CD14-positive monocyte (primary cell): ENCODE data around the gene KYAT1. TPM values are rescaled to one million over a fixed set of nuclear protein-coding genes. Genes with fewer than 3 reads are reported as not detected.
"Not testable (repeated sequence)": the region's sequence is repeated elsewhere in the genome, so short reads cannot be mapped to it uniquely, and the experiment has no call there.

ENCODE experiments used
- DNase-seq, 3 donors: peaks; one replicate each; pipeline ENCODE4 v3.0.0-alpha.2; 2011 to 2022
- H2AFZ ChIP-seq: 2 replicates; pipeline ENCODE4 v1.6.0; 2012; ENCODE audit warnings: mild to moderate bottlenecking, low read depth, low read length, inconsistent platforms; ENCODE audit not compliant: insufficient read depth, poor library complexity, severe bottlenecking
- H3K27ac ChIP-seq, 2 donors: 1 replicate in 1 of 2; 2 replicates in 1 of 2; pipeline ENCODE4 v1.5.1; 2012 to 2013; ENCODE audit warnings: low read length in 2 of 2, control low read depth in 1 of 2, inconsistent platforms in 1 of 2, low read depth in 1 of 2, mild to moderate bottlenecking in 1 of 2
- H3K27me3 ChIP-seq, 2 donors: one replicate each; pipeline versions ENCODE4 v1.6.0 to v1.6.1; 2011 to 2013; ENCODE audit warnings: low read length in 2 of 2; ENCODE audit not compliant: control insufficient read depth in 2 of 2, insufficient read depth in 2 of 2
- H3K36me3 ChIP-seq, 2 donors: replicated peaks in 1 of 2; 1 replicate in 1 of 2; 2 replicates in 1 of 2; pipeline versions ENCODE4 v1.5.1 to v1.6.1; 2012 to 2013; ENCODE audit warnings: low read length in 2 of 2, control low read depth in 1 of 2, inconsistent platforms in 1 of 2, mild to moderate bottlenecking in 1 of 2; ENCODE audit not compliant: insufficient read depth in 2 of 2, control insufficient read depth in 1 of 2
- H3K4me1 ChIP-seq, 2 donors: 1 replicate in 1 of 2; 2 replicates in 1 of 2; pipeline versions ENCODE4 v1.5.1 to v1.6.1; 2012 to 2013; ENCODE audit warnings: low read length in 2 of 2, control low read depth in 1 of 2, inconsistent platforms in 1 of 2, mild to moderate bottlenecking in 1 of 2, moderate library complexity in 1 of 2; ENCODE audit not compliant: insufficient read depth in 2 of 2, control insufficient read depth in 1 of 2
- H3K4me2 ChIP-seq: replicated peaks from 2 replicates; pipeline ENCODE3; 2012; ENCODE audit warnings: low read length, moderate library complexity, mild to moderate bottlenecking; ENCODE audit not compliant: poor library complexity, severe bottlenecking; ENCODE audit errors: extremely low read depth
- H3K4me3 ChIP-seq, 3 experiments: fragments of 200-600 bp in 1 of 3; sonication (generic) in 1 of 3; replicated peaks in 1 of 3; 1 replicate in 2 of 3; 2 replicates in 1 of 3; pipeline ENCODE4 v1.5.1; 2011 to 2013; ENCODE audit warnings: low read length in 3 of 3, mild to moderate bottlenecking in 3 of 3, control low read depth in 2 of 3, low read depth in 2 of 3, inconsistent platforms in 1 of 3, moderate library complexity in 1 of 3
- H3K79me2 ChIP-seq: 2 replicates; pipeline ENCODE4 v1.6.0; 2012; ENCODE audit warnings: mild to moderate bottlenecking, control low read depth, inconsistent platforms, low read length, moderate library complexity; ENCODE audit not compliant: insufficient read depth
- H3K9ac ChIP-seq: 2 replicates; pipeline ENCODE4 v1.6.0; 2017; ENCODE audit warnings: low read length, mild to moderate bottlenecking; ENCODE audit not compliant: insufficient read depth, poor library complexity, severe bottlenecking
- H3K9me3 ChIP-seq, 2 donors: replicated peaks in 1 of 2; 1 replicate in 1 of 2; 2 replicates in 1 of 2; pipeline versions ENCODE4 v1.5.1 to v1.6.1; 2012 to 2013; ENCODE audit warnings: low read length in 2 of 2, control low read depth in 1 of 2; ENCODE audit not compliant: control insufficient read depth in 1 of 2, insufficient read depth in 1 of 2
- H4K20me1 ChIP-seq: 2 replicates; pipeline ENCODE4 v1.6.0; 2012; ENCODE audit warnings: mild to moderate bottlenecking, low read length, control low read depth, moderate library complexity; ENCODE audit not compliant: insufficient read depth
- H3K27ac Mint-ChIP-seq, 7 donors: one replicate each; pipeline ENCODE4 v1.8.0; 2020; ENCODE audit warnings: mild to moderate bottlenecking in 7 of 7, mixed read lengths in 7 of 7, moderate library complexity in 6 of 7, inconsistent platforms in 2 of 7
- H3K27me3 Mint-ChIP-seq, 3 donors: one replicate each; pipeline ENCODE4 v1.8.0; 2021 to 2022; ENCODE audit warnings: low read depth in 3 of 3, mild to moderate bottlenecking in 3 of 3, mixed read lengths in 3 of 3, moderate library complexity in 3 of 3, inconsistent platforms in 1 of 3
- H3K36me3 Mint-ChIP-seq, 2 donors: one replicate each; pipeline ENCODE4 v1.8.0; 2020; ENCODE audit warnings: mixed read lengths in 2 of 2, inconsistent platforms in 1 of 2, mild to moderate bottlenecking in 1 of 2
- H3K4me1 Mint-ChIP-seq: one replicate; pipeline ENCODE4 v1.8.0; 2020; ENCODE audit warnings: mild to moderate bottlenecking, mixed read lengths
- H3K4me3 Mint-ChIP-seq, 2 donors: one replicate each; pipeline ENCODE4 v1.8.0; 2020; ENCODE audit warnings: mild to moderate bottlenecking in 2 of 2, mixed read lengths in 2 of 2, moderate library complexity in 1 of 2
- H3K9me3 Mint-ChIP-seq, 7 donors: one replicate each; pipeline ENCODE4 v1.8.0; 2020 to 2022; ENCODE audit warnings: mixed read lengths in 7 of 7, mild to moderate bottlenecking in 6 of 7, moderate library complexity in 6 of 7, inconsistent platforms in 2 of 7
- WGBS: methylation state at CpG from one replicate; pipeline ENCODE4 v1.1.5; 2013; ENCODE audit warnings: missing lambda C conversion rate; ENCODE audit not compliant: insufficient coverage; 5-methylcytosine and 5-hydroxymethylcytosine counted together
- intact Hi-C, 2 donors: fragments of 100-400 bp; cut with micrococcal nuclease; formaldehyde crosslinking; loops; one replicate each; pipeline versions ENCODE4 v1.15.0 to v1.15.1; 2023
- polyA plus RNA-seq, 3 donors: library from polyadenylated mRNA; depleted of rRNA in 1 of 3; unstranded in 2 of 3; stranded (reverse) in 1 of 3; fragments of 300-500 nt in 2 of 3; fragments of >200 nt in 1 of 3; fragmentation: Illumina TruSeq in 2 of 3; gene quantifications; 1 replicate in 2 of 3; 2 replicates in 1 of 3; pipeline ENCODE4 v1.2.3, GENCODE V29; 2012 to 2021
- TF ChIP-seq, protein P1 (sequence below): fragments of 200-600 bp; IDR thresholded peaks from one replicate; pipeline ENCODE4 v1.8.0; 2022; ENCODE audit warnings: antibody characterized with exemption, mild to moderate bottlenecking

The KYAT1 gene
- polyA plus RNA-seq, 3 donors, result 2.4 to 4.5 (median 3.6) TPM

DNA sequence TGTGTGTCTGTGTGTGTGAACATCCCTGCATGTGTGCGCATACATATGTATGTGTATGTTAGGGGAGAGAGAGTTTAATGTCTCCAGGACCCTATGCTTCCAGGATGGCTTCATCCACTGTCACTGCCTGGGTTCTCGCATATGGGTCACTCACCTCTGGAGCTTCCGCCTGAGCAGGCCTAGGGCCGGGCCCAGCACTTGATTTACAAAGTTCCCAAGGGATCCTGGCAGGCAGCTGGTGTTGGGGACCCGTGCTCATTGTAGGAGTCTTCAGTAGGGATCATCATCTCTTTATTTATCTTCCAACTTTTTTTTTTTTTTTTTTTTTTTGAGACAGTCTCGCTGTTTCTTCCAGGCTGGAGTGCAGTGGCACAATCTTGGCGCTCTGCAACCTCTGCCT lies 81.7 kb downstream of the KYAT1 start:
- Histone ChIP-seq H3K79me2 (no peaks in the 10 kb centered on the region), H2AFZ (no peak overlapping the region), H3K36me3 (peaks cover 66 to 83% of the 10 kb centered on the region in 2 donors), H3K4me1 (no peaks in the 10 kb centered on the region), H3K4me2 (no peak overlapping the region), H3K9ac (no peak overlapping the region), H3K27me3 (no peaks in the 10 kb centered on the region), H3K9me3 (no peaks in the 10 kb centered on the region), H4K20me1 (no peaks in the 10 kb centered on the region), H3K4me3 (no peak overlapping the region), H3K27ac (no peak overlapping the region)
- H3K27ac Mint-ChIP-seq, result no peak overlapping the region
- H3K27me3 Mint-ChIP-seq, result peaks cover 0 to 2% (median 0%) of the 10 kb centered on the region in 3 donors
- intact Hi-C loops, result loop anchor here in 1 of 2 donors (10.0 kb wide), 1 partner anchor 55 kb away; no protein-coding TSS in a partner anchor
- no peaks in the 10 kb centered on the region for H3K4me1 Mint-ChIP-seq
- H3K36me3 Mint-ChIP-seq, result peaks cover 60 to 92% of the 10 kb centered on the region in 2 donors
- H3K9me3 Mint-ChIP-seq, result no peaks in the 10 kb centered on the region
- DNase-seq, result no peak
- WGBS, result 96% methylated on average over 4 of the region's 7 CpGs
- H3K4me3 Mint-ChIP-seq, result no peak overlapping the region
- TF ChIP-seq, protein P1, sequence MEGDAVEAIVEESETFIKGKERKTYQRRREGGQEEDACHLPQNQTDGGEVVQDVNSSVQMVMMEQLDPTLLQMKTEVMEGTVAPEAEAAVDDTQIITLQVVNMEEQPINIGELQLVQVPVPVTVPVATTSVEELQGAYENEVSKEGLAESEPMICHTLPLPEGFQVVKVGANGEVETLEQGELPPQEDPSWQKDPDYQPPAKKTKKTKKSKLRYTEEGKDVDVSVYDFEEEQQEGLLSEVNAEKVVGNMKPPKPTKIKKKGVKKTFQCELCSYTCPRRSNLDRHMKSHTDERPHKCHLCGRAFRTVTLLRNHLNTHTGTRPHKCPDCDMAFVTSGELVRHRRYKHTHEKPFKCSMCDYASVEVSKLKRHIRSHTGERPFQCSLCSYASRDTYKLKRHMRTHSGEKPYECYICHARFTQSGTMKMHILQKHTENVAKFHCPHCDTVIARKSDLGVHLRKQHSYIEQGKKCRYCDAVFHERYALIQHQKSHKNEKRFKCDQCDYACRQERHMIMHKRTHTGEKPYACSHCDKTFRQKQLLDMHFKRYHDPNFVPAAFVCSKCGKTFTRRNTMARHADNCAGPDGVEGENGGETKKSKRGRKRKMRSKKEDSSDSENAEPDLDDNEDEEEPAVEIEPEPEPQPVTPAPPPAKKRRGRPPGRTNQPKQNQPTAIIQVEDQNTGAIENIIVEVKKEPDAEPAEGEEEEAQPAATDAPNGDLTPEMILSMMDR, result no peak

DNA sequence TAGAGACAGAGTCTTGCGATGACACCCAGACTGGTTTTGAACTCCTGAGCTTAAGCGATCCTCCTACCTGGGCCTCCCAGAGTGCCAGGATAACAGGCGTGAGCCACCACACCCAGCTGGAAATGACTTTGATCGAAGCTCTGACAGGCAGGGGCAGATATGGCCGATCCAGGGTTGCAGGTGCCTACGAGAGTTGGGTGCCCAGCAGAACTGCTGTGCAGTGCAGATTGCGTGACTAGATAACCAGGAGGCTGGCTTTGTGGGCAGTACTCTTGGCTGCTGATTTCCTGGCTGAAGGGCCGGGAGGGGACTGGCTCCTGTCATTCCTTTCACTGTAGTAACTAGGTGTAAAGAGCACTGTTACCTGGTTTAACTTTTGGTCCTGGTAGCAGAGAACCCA lies 82.9 kb downstream of the KYAT1 start:
- Histone ChIP-seq H3K9ac (no peak overlapping the region), H3K79me2 (no peaks in the 10 kb centered on the region), H3K27me3 (no peaks in the 10 kb centered on the region), H3K4me1 (no peaks in the 10 kb centered on the region), H3K36me3 (peaks cover 63 to 83% of the 10 kb centered on the region in 2 donors), H3K4me3 (no peak overlapping the region), H3K9me3 (no peaks in the 10 kb centered on the region), H4K20me1 (no peaks in the 10 kb centered on the region), H3K27ac (no peak overlapping the region), H2AFZ (no peak overlapping the region), H3K4me2 (no peak overlapping the region)
- Mint-ChIP-seq H3K27ac (no peak overlapping the region), H3K4me1 (no peaks in the 10 kb centered on the region), H3K36me3 (peaks cover 64 to 92% of the 10 kb centered on the region in 2 donors), H3K9me3 (no peaks in the 10 kb centered on the region), H3K4me3 (no peak overlapping the region), H3K27me3 (no peaks in the 10 kb centered on the region)
- DNase-seq, result no peak
- intact Hi-C loops, result no loop called here
- TF ChIP-seq, protein P1, result no peak
- 96% methylated on average over 7 of the region's 8 CpGs for WGBS

DNA sequence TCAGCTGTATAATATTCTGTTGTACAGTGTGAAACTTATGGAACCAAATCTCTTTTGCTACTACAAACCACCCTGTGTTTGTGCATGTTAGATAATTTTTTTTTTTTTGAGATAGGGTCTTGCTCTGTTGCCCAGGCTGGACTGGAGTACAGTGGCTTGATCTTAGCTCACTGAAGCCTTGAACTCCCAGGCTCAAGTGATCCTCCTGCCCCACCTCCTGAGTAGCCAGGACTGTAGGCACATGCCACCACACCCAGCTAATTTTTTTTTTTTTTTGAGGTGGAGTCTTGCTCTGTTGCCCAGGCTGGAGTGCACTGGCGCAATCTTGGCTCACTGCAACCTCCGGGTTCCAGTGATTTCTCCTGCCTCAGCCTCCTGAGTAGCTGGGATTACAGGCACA lies 86.8 kb downstream of the KYAT1 start:
- H3K9me3 Mint-ChIP-seq, H3K27ac ChIP-seq, H3K9me3 ChIP-seq, H4K20me1 ChIP-seq, H3K79me2 ChIP-seq, DNase-seq, intact Hi-C loops, H3K4me1 ChIP-seq, H3K4me2 ChIP-seq, H2AFZ ChIP-seq, H3K4me3 Mint-ChIP-seq, H3K27me3 ChIP-seq, H3K27ac Mint-ChIP-seq, H3K27me3 Mint-ChIP-seq, H3K9ac ChIP-seq, H3K4me3 ChIP-seq, H3K4me1 Mint-ChIP-seq: not testable (repeated sequence)
- 42% methylated on average over 2 of the region's 2 CpGs for WGBS
- H3K36me3 Mint-ChIP-seq, result peaks cover 73 to 93% of the 10 kb centered on the region in 2 donors
- H3K36me3 ChIP-seq, result peaks cover 67 to 87% of the 10 kb centered on the region in 2 donors
